RWPE2 (cell line): Measurements from ENCODE around the gene NOXO1.

ENCODE experiments used
- ATAC-seq: fragments of 200-7000 bp; cut with Tn5 transposase; 3 replicates; pipeline ENCODE4 v1.9.1; 2021; ENCODE audit warnings: low read depth
- DNase-seq: peaks from one replicate; pipeline ENCODE4 v3.0.0-alpha.2; 2020; ENCODE audit warnings: low spot score
- H3K27ac ChIP-seq: fragments of 450-650 bp; 2 replicates; pipeline ENCODE4 v1.5.1; 2017; ENCODE audit warnings: mild to moderate bottlenecking; ENCODE audit not compliant: poor library complexity, severe bottlenecking
- H3K27me3 ChIP-seq: fragments of 250-450 bp; sonication (Bioruptor Pico); 2 replicates; pipeline ENCODE4 v1.5.1; 2021; ENCODE audit warnings: mild to moderate bottlenecking, moderate library complexity; ENCODE audit not compliant: insufficient read depth, poor library complexity, severe bottlenecking
- H3K36me3 ChIP-seq: fragments of 250-450 bp; sonication (Bioruptor Pico); 2 replicates; pipeline ENCODE4 v1.5.1; 2020; ENCODE audit warnings: low read depth, mild to moderate bottlenecking, moderate library complexity
- H3K4me1 ChIP-seq: fragments of 250-450 bp; sonication (Bioruptor Pico); 2 replicates; pipeline ENCODE4 v1.5.1; 2021; ENCODE audit warnings: mild to moderate bottlenecking, moderate library complexity; ENCODE audit not compliant: insufficient read depth, poor library complexity, severe bottlenecking
- H3K4me3 ChIP-seq: fragments of 250-450 bp; sonication (Bioruptor Pico); 2 replicates; pipeline ENCODE4 v1.5.1; 2021; ENCODE audit warnings: mild to moderate bottlenecking, moderate library complexity; ENCODE audit not compliant: severe bottlenecking
- H3K9me3 ChIP-seq: fragments of 250-450 bp; sonication (Bioruptor Pico); 2 replicates; pipeline ENCODE4 v1.5.1; 2021; ENCODE audit warnings: mild to moderate bottlenecking, moderate library complexity; ENCODE audit not compliant: severe bottlenecking
- TF ChIP-seq, protein P1 (sequence below): fragments of 450-650 bp; IDR thresholded peaks from one replicate; pipeline ENCODE4 v1.5.1; 2017; ENCODE audit warnings: mild to moderate bottlenecking, moderate library complexity; ENCODE audit not compliant: poor library complexity, severe bottlenecking

NOXO1 gene

DNA sequence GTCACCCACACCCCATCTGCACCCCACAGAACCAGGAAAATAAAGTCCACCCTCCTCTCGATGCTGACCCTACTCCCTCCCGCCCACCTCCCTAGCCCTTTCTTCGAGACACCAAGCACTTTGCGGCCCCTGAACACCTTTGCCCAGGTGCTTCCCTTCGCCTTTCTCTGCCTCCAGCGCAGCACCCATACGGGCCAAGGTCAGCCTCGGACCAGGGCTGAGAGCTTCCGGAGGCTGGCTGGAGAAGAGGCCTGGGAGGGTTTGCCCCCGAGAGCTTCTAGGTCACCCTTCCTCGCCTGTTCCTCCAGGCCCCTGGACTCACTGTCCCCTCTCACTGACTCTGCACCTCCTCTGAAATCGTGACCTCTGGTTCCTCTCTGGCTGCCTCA, 42.8 kb upstream of the NOXO1 start:
- no peak for DNase-seq
- no peak overlapping the region for H3K27ac ChIP-seq
- no peaks in the 10 kb centered on the region for H3K9me3 ChIP-seq
- no peak for ATAC-seq
- H3K4me1 ChIP-seq, result peaks cover 4% of the 10 kb centered on the region
- H3K36me3 ChIP-seq, result no peaks in the 10 kb centered on the region
- H3K27me3 ChIP-seq, result peaks cover 18% of the 10 kb centered on the region
- no peak overlapping the region for H3K4me3 ChIP-seq
- TF ChIP-seq, protein P1, sequence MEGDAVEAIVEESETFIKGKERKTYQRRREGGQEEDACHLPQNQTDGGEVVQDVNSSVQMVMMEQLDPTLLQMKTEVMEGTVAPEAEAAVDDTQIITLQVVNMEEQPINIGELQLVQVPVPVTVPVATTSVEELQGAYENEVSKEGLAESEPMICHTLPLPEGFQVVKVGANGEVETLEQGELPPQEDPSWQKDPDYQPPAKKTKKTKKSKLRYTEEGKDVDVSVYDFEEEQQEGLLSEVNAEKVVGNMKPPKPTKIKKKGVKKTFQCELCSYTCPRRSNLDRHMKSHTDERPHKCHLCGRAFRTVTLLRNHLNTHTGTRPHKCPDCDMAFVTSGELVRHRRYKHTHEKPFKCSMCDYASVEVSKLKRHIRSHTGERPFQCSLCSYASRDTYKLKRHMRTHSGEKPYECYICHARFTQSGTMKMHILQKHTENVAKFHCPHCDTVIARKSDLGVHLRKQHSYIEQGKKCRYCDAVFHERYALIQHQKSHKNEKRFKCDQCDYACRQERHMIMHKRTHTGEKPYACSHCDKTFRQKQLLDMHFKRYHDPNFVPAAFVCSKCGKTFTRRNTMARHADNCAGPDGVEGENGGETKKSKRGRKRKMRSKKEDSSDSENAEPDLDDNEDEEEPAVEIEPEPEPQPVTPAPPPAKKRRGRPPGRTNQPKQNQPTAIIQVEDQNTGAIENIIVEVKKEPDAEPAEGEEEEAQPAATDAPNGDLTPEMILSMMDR, result no peak

DNA sequence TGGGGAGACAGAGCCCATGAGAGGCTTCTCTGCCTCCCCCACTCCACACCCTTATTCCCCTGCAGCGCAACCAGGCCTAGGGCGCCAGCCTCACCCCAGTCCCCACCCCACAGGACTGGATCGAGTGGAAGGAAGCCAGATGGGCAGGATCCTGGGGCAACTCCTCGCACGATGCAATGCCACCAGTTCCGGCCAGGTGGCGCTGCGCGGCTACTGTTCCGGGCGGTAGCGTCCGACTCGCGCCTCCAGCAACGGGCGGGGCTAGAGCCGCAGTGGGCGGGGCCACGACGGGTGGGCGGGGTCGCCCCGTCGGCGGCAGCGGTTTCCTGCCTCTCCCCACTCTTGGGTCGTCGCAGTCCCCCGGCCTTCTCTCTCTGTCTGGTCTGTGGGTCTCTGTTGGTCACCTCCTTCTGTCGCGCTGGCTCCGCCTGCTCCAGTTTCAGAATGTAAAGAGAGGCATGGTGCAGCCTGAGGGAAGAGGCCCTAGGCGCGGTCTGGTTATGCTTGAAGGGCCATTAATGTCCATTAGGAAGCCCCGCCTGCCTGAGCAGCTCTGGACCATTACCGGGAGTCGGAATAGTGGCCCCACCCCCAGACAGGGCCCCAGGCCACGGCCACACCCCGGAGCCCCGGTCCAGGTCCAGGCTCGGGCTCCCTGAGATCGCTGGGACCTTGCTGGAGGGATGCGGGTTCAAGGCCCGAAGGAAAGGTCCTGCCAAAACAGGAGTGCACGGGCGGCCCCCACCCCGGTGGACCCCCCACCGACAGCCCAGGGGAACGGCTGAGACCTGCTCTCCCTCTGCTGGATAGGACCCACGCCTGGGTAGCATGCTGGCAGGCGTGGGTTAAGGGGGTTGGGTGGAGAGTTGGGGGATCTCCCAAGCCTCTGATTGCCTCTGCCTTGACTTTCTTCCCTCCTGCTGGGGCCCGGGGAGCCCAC, 42.1 kb upstream of the NOXO1 start:
- Histone ChIP-seq H3K4me3 (peak overlapping the region; percentile 9), H3K36me3 (no peaks in the 10 kb centered on the region), H3K9me3 (no peaks in the 10 kb centered on the region), H3K27me3 (peaks cover 18% of the 10 kb centered on the region), H3K4me1 (peaks cover 4% of the 10 kb centered on the region), H3K27ac (no peak overlapping the region)
- TF ChIP-seq, protein P1, result peak; percentile 95
- DNase-seq (no peak), ATAC-seq (peak; percentile 68)

DNA sequence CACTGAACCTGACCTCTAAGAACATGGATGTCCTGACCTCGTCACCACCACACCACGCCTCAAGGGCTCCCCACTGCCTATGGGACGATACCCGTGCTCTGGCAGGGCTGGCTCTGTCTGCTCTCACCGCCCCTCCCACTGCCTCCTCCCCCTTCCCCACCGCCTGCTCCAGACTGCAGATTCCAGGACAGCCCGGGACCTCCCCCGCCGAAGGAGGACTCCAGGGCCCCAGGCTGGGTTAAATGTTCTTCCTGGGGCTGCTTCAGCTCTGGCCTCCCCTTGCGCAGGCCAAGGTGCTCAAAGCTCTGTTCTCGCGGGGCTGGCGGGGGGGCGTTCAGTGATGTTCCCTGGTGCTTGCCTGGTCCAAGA, 41.4 kb upstream of the NOXO1 start:
- peak overlapping the region; percentile 9 for H3K4me3 ChIP-seq
- ATAC-seq (peak; percentile 19), DNase-seq (no peak)
- H3K27ac ChIP-seq, result no peak overlapping the region
- H3K4me1 ChIP-seq, result peaks cover 4% of the 10 kb centered on the region
- H3K9me3 ChIP-seq, result no peaks in the 10 kb centered on the region
- H3K36me3 ChIP-seq, result no peaks in the 10 kb centered on the region
- H3K27me3 ChIP-seq, result peaks cover 18% of the 10 kb centered on the region
- TF ChIP-seq, protein P1, result no peak

GRCh38 chr16:2019921-2020831, 38.9 kb upstream of the NOXO1 start:
- Histone ChIP-seq H3K4me3 (peak overlapping the region; percentile 3), H3K27me3 (peaks cover 18% of the 10 kb centered on the region), H3K9me3 (no peaks in the 10 kb centered on the region), H3K36me3 (no peaks in the 10 kb centered on the region), H3K27ac (no peak overlapping the region), H3K4me1 (peaks cover 10% of the 10 kb centered on the region)
- no peak for DNase-seq
- no peak for ATAC-seq
- TF ChIP-seq, protein P1, result no peak
